DOHH2 (cell line): ENCODE measurements around the gene INSC.

Experiments used
- EZH2phosphoT487 ChIP-seq: fragments of 200-600 bp; sonication (generic); IDR thresholded peaks from 2 replicates; pipeline ENCODE4 v1.6.1; 2017; ENCODE audit warnings: borderline replicate concordance, mild to moderate bottlenecking, antibody characterized with exemption, low read length, moderate library complexity, mixed read lengths
- TF ChIP-seq, protein P1 (sequence below): fragments of 200-600 bp; sonication (generic); IDR thresholded peaks from one replicate; pipeline ENCODE4 v1.5.1; 2014; ENCODE audit warnings: antibody characterized with exemption, mild to moderate bottlenecking, low read depth, low read length; ENCODE audit not compliant: poor library complexity, severe bottlenecking

DNA sequence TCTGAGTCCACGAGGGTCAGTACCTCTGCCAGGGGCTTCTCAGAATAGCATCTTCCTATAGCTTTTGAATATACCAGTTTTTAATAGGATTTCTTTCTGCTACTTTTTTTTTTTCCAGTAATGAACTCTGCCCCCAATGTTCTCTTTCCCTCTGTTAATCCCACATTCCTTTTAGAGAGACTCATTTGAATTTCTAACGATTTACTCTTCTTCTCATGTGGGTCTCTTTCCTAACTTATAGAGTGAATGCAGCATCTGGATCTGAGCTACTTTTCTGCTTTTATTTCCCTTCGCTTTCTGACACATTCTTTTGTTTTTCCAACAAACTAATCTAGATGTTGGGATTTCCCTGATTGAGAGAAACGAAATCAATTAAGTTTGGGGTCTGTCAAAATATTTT lies 71.4 kb downstream of the INSC start:
- TF ChIP-seq, protein P1, sequence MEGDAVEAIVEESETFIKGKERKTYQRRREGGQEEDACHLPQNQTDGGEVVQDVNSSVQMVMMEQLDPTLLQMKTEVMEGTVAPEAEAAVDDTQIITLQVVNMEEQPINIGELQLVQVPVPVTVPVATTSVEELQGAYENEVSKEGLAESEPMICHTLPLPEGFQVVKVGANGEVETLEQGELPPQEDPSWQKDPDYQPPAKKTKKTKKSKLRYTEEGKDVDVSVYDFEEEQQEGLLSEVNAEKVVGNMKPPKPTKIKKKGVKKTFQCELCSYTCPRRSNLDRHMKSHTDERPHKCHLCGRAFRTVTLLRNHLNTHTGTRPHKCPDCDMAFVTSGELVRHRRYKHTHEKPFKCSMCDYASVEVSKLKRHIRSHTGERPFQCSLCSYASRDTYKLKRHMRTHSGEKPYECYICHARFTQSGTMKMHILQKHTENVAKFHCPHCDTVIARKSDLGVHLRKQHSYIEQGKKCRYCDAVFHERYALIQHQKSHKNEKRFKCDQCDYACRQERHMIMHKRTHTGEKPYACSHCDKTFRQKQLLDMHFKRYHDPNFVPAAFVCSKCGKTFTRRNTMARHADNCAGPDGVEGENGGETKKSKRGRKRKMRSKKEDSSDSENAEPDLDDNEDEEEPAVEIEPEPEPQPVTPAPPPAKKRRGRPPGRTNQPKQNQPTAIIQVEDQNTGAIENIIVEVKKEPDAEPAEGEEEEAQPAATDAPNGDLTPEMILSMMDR: no peak
- no peak for TF ChIP-seq EZH2phosphoT487
